GM18499 (cell line): ENCODE results near the gene KRTAP5-10.
"Not testable (repeated sequence)": the region's sequence is repeated elsewhere in the genome, so short reads cannot be mapped to it uniquely, and the experiment has no call there.

ENCODE experiments used
- ATAC-seq: cut with Tn5 transposase; IDR thresholded peaks from one replicate; pipeline ENCODE4 v1.9.1; 2021; ENCODE audit warnings: moderate number of reproducible peaks; ENCODE audit not compliant: insufficient read depth, unreplicated experiment

Gene KRTAP5-10

GRCh38 chr11:71565263-71565662, at the start of gene KRTAP5-10:
Gene KRTAP5-10, plus strand, starts transcription at chr11:71565563. Its CDS starts 25 bp downstream, at chr11:71565588.
- no peak for ATAC-seq

GRCh38 chr11:71518506-71519471, 46.6 kb upstream of the KRTAP5-10 start:
- no peak for ATAC-seq

GRCh38 chr11:71519546-71519945, 45.8 kb upstream of the KRTAP5-10 start:
- ATAC-seq: no peak

- ATAC-seq: no peak
Observed at GRCh38 chr11:71525188-71525937, 40.0 kb upstream of the KRTAP5-10 start.

- ATAC-seq: no peak
Observed at GRCh38 chr11:71525938-71526495, 39.3 kb upstream of the KRTAP5-10 start.

GRCh38 chr11:71526796-71527575, 38.4 kb upstream of the KRTAP5-10 start, which contains the start of gene KRTAP5-7:
Gene KRTAP5-7, plus strand, starts transcription at chr11:71527267. Its CDS starts 34 bp downstream, at chr11:71527301.
- ATAC-seq: not testable (repeated sequence)

- no peak for ATAC-seq
Observed at GRCh38 chr11:71527576-71528210, 37.7 kb upstream of the KRTAP5-10 start.

- no peak for ATAC-seq
Observed at GRCh38 chr11:71530602-71531001, 34.8 kb upstream of the KRTAP5-10 start.

GRCh38 chr11:71532036-71532610, 33.2 kb upstream of the KRTAP5-10 start:
- ATAC-seq: no peak

GRCh38 chr11:71534711-71535608, 30.4 kb upstream of the KRTAP5-10 start:
- not testable (repeated sequence) for ATAC-seq

- no peak for ATAC-seq
Observed at GRCh38 chr11:71535825-71536224, 29.5 kb upstream of the KRTAP5-10 start.

- ATAC-seq: no peak
Observed at GRCh38 chr11:71537537-71537936, 27.8 kb upstream of the KRTAP5-10 start.

GRCh38 chr11:71537977-71538665, 27.2 kb upstream of the KRTAP5-10 start, which contains the start of gene KRTAP5-8:
Gene KRTAP5-8, plus strand, starts transcription at chr11:71538025. Its CDS starts 31 bp downstream, at chr11:71538056.
- ATAC-seq: not testable (repeated sequence)

- no peak for ATAC-seq
Observed at GRCh38 chr11:71538666-71538990, 26.7 kb upstream of the KRTAP5-10 start.

- no peak for ATAC-seq
Observed at GRCh38 chr11:71539017-71539416, 26.3 kb upstream of the KRTAP5-10 start.

GRCh38 chr11:71539971-71540370, 25.4 kb upstream of the KRTAP5-10 start:
- not testable (repeated sequence) for ATAC-seq

GRCh38 chr11:71540521-71541304, 24.6 kb upstream of the KRTAP5-10 start:
- ATAC-seq: not testable (repeated sequence)
